Fibroblast of pulmonary artery (primary cell): ENCODE measurements around the gene PLXNA4.
A peak's percentile ranks its signal among the peaks of the same experiment; 100 is the strongest.

Experiments used
- DNase-seq: peaks from one replicate; pipeline ENCODE4 v3.0.0-alpha.2; 2010; ENCODE audit warnings: low read depth
- H3K4me3 ChIP-seq: replicated peaks from 2 replicates; pipeline ENCODE4 v1.5.1; 2011; ENCODE audit warnings: low read depth, mild to moderate bottlenecking, control low read depth, low read length, moderate library complexity
- CTCF ChIP-seq: IDR thresholded peaks from 2 replicates; pipeline ENCODE4 v1.5.1; 2011; ENCODE audit warnings: mild to moderate bottlenecking, control low read depth, low read length, inconsistent platforms; ENCODE audit errors: missing control alignments

PLXNA4 gene

GRCh38 chr7:132428247-132428919, 147.9 kb downstream of the PLXNA4 start:
- no peak overlapping the region for H3K4me3 ChIP-seq
- no peak for TF ChIP-seq CTCF
- DNase-seq = peak; percentile 73

GRCh38 chr7:132425942-132426341, 150.3 kb downstream of the PLXNA4 start:
- H3K4me3 ChIP-seq = no peak overlapping the region
- no peak for DNase-seq
- TF ChIP-seq CTCF = no peak

GRCh38 chr7:132424821-132425724, 151.2 kb downstream of the PLXNA4 start:
- no peak overlapping the region for H3K4me3 ChIP-seq
- TF ChIP-seq CTCF = no peak
- DNase-seq = no peak

GRCh38 chr7:132424277-132424676, 152.0 kb downstream of the PLXNA4 start:
- no peak for DNase-seq
- no peak for TF ChIP-seq CTCF
- no peak overlapping the region for H3K4me3 ChIP-seq

- H3K4me3 ChIP-seq = no peak overlapping the region
- no peak for DNase-seq
- no peak for TF ChIP-seq CTCF
Measured at GRCh38 chr7:132423594-132424200, 152.6 kb downstream of the PLXNA4 start.

GRCh38 chr7:132422502-132423111, 153.7 kb downstream of the PLXNA4 start:
- TF ChIP-seq CTCF = no peak
- DNase-seq = peak; percentile 63
- no peak overlapping the region for H3K4me3 ChIP-seq
